Measurements from ENCODE around the gene KLHL14.

The KLHL14 gene

DNA sequence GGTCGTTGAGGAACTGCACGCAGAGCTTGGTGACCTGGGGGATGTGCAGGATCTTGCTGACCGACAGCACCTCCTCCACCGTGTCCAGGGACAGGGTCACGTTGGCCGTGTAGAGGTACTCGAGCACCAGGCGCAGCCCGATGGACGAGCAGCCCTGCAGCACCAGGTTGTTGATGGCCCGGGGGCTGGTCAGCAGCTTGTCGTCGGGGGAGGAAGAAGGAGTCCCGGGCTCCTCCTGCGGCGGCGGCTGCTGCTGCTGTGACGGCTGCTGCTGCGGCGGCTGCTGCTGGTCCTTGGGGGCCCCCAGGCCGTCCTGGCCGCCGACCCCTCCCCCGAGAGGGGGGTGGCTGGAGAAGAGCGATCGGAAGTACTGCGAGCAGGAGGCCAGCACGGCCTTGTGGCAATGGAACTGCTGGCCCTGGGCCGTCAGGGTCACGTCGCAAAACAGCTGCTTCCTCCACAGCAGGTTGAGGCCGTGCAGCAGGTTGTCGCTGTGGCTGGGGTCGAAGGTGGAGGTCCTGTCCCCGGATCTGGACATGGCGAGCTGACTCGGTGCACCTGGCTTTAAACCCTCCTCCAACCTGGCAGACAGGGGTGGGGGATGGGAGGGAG, 2.7 kb downstream of the KLHL14 start:
- DNase-seq: no peak

DNA sequence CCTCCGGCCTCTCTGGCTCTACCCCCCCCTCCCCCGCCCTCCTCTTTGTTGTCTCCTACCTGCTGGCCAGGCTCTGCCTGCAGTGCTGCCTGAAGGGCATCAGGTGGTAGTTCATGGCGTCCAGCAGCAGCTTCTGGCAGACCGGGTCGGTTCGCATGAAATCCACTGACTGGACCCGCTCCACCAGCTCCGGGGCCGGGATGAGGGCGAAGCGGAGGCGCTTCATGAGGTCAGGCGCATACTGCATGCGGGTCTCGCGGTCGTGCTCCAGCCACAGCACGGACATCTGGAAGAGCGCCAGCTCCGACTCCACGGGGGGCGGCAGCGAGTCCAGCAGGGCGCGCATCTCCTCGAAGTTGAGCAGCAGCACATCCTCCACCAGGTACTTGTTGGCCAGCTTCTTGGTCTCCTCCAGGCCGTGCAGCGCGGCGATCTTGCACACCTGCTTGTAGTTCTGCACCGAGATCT, 3.2 kb downstream of the KLHL14 start:
- DNase-seq: peak; percentile 30

DNA sequence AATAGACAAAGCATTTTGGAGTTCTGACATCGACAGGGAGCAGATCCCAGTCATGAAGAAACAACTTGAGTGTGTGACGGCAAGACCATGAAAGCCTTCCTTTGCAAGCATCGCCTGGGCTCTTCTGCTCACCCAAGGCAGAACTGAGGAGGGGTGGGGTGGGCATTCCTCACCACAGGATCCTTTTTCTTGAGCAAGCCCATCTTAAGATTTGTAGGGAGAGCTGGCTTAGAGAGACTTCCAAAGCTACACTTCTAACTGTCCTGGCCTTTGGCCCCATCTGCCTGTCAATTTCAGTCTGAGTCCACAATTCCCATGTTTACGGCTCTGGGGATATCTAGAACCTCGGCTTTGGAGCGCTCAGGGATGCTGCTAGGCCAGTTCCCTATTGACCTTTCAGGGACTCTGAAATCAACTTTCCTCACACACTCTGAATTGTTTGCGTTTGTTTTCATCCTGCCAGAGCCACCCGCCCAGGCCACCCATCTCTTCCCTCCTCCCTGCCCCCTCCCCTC, 3.7 kb downstream of the KLHL14 start:
- no peak for DNase-seq

DNA sequence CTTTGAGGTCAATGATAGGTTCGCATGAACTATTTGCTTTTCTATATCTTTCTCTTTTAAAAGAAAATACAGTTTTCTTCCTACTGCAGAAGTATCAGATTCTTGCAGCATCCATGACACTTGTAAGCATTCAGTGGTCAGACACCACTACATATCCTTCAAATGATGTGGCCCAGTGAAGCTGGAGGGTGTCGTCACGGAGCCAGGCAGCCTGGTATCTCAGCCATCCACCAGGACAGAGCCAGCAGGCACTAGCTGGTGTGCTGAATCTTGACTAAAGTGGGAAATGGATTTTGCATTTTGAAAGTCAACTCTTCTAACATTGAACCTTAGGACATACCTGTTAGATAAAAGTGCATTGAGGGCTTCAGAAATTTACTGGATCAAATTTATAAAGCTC, 5.4 kb downstream of the KLHL14 start:
- DNase-seq: no peak

DNA sequence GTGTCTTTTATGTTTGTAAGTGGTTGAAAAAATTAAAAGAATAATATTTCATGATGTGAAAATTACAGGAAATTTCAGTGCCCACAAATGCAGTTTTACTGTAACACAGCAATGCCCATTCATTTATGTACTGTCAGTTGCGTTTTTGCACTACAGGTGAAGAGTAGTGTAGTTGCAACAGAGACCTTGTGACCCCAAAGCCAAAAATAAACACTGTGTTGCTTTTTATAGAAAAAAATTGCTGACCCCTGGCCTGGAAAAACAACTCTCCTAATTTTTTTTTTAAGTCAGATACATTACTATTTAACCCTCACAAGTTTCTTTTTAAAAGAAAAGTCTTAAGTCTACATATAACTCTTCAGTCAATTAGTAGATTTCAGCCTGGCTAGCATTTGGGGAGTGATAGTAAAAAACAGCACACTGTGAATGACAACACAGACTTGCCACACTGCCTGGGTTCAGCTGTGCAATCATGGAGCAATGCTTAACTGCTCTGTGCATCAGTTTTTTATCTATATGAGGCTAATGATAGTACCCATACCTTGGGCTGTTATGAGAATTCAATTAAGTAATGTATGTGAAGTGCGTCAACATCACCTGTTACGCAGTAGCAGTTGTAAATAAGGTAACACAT, 8.1 kb downstream of the KLHL14 start:
- DNase-seq: no peak

DNA sequence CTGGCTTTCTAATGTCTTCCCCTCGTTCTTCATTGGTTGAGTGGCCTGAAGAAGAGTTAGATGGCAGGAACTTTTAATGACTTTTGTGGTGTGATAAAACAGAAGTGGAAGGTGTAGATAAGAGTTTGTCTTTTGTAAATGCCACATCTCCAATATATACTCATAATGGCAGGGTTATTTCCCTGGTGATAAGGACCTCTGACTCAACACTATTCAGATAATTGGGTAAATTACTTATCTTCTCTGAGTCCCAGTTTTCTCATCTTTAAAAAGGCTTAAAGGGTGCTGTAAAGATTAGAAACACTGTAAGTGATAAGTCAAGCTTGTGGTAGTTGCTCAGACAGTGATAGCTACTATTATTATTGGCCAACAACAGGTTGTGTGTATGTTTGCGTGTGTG, 9.5 kb downstream of the KLHL14 start:
- DNase-seq: no peak

DNA sequence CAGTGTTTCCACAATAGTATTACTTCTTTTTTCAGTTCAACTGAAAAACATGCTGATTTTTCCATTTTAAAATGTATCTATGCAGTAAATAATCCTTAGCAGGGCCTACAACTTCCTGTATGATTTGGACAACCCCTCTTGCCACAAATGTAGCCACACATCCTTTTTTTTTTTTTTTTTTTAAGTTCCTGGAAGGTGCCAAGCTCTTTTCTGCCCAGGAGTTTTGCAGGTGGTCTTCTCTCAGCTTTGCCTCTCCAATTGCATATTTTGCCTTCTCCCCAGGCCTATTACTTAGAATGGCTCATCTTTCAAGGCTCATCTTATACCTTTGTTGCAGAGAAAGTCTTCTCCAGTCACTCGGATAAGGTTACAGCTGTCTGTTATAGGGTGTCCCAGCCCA, 11.6 kb downstream of the KLHL14 start:
- no peak for DNase-seq

DNA sequence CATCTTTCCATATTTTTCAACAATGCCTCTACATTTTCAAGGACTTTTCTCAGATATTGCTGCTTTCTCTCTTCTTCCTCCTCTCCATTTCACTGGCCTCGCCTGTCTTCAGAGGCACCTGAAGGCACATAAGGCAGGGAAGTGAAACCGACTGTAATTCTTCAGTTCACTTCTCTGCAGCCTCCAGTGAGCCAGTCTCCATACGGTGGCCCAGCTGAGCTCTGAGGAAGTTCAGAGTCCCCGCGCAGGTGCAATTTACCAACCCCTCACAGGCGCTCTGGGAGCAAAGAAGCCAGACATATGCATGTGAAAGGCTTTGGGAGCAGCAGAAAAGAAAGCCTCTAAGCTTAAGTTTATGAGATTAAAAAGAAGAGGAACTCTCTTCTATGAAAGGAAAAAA, 12.4 kb downstream of the KLHL14 start:
- no peak for DNase-seq

DNA sequence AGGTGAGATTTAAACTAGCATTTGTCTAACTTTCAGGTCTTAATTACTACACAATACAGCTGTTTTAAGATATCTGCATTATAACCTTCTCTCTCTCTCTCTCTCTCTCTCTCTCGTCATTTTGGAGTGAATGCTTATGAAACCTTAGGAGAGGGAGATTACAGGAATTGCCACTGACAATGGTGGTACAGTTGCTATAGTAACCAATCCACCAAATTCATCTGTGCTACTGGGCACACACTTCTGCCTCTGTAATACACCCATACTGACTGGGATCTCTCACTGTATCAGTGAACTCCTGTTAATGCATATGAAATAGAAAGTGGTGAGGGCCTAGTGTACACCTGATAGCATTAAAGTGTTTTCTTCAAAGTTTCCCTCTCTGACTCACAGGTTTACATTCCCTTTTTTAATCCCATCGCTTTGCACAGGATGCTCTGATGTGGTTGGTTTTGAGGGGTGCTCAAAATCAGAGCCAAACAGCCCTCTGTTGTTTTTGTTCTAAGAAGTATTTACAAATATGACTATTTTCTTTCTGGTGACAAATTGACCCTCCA, 13.1 kb downstream of the KLHL14 start:
- no peak for DNase-seq

DNA sequence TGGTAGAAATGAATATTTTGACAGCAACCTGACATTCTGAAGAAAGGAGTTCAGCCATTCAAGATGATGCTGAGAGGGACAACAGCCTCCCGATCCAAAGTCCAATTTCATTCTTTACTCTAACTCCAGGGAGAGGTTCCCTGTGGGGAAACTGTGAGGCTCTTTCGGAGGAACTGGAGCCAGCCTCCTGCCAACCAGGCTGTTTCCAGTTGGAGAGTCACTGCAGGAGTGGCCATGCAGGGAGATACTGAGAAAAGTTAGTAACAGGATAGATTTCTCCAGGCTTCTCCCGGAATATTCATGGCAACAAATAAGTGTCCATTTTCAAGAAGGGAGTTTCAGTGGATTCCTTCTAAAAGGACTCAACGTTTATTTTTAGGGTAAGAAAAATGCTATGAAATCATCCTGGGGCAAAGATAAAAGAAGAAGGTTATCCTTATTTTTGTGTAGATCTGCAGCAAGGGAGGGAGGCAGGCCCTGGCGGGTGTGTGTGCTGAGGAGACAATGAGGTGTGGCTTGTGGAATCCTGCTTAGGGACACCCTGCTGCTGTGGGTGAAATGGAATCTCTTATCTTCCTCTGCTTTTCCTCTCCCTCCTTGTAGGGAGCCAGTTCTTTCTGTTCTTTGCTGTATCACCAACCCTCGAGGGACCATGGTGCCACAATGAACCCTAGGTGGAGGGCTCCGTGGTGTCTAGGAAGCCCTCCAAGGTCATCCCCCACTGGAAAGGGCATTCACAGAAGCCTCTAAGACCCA, 18.1 kb downstream of the KLHL14 start:
- no peak for DNase-seq

DNA sequence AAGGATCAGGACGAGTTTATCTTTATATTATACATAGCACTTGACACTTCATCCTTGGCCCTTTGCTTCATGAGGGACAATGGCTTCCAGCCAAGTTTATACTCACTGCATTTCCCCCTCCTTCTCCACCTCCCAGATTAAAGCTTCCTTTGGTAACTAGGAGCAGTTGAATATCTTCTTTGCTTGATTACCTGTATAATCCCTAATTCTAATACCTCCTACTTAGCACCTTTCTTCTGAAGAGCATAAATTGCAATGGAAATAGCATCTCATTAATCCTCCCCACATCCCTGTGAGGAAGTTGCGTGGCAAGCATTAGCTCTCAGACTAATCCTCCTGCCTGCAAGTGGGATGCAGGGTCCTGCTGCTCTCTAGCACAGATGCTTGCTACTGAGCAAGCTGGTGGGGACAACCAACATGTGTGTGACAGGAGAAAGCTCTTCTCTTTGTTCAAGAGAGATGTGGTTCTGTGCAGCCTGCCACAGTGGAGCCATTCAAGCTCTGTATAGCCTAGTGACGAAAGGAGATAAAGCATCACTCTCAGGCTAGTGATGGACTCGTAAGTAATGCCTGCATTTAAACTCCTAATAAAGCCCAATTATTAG, 19.1 kb downstream of the KLHL14 start:
- no peak for DNase-seq

DNA sequence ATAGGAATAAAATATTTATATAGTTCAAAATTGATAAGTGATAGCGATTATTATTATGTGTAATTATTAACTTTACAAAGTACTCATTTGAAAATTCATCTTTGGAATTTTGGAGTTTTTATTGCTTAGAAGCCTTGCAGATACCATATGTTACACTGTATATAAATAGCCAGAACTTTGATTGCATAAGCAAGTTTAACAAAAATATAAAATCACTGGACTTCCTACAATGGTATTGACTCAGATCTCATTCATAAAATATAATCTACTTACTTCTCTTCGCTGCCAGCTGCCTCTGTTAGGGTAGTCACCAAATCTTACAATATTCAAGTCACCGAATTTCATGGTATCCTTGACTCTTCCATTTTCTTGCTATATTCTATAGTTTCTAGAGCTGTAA, 22.5 kb downstream of the KLHL14 start:
- DNase-seq: no peak

DNA sequence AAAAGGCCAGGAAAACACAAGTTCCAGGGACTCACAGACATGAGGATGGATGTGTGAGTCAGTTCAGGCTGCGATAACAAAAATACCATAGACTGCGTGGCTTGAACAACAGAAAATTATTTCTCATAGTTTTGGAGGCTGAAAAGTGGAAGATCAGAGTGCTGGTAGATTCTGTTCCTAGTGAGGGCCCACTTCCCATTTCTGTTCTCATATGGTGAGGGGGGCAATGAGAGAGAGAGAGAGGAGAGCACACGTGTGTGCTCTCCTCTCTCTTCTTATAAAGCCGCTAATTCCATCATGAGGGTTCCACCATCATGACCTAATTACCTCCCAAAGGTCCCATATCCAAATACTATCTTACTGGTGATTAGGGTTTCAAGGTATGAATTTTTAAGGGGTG, 23.0 kb downstream of the KLHL14 start:
- no peak for DNase-seq

DNA sequence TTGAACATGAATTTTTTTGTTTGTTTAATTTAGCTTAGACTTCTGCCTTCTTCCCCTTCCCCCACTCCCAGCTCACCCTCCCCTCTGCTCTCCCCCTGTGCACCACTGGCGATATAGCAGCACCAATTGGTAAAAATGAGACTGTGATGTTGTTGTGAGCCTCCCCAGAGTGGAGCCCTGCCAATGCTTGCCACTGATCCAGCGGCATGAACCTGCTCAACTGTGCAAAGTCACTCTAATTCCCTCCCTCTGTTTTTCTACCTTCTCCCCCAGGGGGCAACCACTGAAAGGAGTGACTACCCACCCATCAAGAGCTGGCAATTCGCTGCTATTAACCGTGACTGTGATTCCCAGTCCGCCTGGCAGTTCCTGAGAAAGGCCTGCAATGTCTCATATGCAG, 30.2 kb downstream of the KLHL14 start:
- DNase-seq: no peak

DNA sequence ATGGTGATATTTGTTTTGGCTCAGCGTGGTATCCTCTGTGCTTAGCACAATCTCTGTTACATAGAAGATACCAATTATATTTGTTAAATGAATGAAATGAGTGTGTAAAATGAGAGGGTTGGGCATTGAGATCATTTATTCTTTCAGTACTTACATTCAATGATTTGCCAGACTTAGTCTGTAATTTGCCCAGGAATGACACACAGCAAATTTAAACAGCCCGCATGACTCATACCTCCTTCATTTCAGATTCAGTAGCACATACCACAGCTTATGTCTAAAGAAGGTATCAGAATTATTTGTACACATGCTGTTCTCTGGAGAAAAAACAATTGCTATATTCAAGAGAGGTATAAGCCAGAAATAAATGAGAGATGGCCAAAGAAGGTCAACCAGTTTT, 37.0 kb downstream of the KLHL14 start:
- DNase-seq: peak; percentile 18

DNA sequence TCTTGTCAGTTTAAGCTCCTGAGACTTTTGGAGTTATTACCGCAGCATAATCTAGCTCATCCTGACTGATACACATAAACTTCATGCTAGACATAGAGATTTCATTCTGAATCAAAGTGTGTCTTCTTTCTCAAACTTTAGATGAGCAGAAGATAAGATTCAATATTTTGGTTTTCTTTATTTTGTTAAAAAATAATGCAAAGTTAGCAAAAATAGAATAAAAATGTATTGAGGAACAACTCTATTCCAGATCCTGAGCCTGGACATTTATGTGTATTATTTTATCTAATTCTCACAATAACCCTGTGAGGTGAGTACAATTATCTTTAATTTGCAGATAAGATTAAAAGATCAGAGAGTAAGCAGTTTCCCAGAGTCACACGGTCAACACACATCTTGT, 38.4 kb downstream of the KLHL14 start:
- DNase-seq: no peak

DNA sequence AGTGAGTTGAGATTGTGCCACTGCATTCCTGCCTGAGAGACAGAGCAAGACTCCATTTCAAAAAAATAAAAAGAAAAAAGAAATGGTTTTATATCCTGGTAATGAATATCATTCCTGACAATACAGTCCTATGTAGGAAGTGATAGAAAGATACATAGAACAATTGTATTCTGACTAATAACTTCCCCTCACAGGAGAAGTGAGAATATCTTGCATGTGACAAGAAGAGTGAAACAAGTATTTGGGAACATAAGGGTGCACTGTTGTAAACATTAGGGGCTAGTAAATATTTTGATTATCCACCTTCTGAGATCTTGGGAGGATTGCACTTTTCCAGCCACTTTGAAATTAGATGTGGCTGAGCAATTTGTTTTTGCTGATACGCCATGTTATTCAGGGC, 40.7 kb downstream of the KLHL14 start:
- DNase-seq: no peak

DNA sequence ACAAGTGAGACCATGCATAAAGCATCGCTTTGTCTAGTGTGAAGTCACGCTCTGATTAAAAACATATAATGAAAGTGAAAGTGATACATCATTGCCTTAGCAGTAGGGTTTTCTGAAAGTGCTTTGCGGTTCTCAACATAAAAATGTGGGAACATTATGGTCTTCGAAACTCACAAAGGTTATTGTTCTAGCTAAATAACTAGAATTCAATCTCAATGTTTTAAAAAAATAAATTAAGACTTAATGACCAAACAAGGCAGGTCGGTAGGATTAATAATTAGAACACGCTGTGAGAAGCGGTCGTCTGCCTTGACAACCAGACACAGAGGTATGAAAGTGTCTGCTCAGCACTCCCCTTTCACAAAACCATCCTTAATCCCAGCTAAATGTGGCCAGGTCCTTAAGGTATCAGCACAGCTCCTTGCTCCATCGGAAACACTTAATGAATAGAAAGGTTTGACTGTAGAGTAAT, 42.2 kb downstream of the KLHL14 start:
- peak; percentile 58 for DNase-seq

DNA sequence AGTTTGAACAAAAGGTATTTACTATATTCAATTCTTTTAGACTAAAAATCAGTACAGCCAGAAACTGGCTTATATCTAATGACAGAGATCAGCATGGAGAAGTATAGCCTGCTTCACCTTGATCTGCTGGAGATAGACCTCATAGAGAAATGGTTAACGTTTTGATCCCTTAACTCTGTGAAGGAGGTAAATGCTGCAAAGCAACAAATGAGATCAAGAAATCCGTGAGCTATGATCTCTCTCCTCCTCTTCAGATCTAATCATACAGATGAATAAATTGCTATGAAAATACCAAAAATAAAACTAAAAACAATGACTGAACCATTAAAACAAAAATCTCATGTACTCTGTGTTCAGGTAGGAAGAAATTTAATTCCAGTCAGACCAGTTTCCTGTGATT, 42.8 kb downstream of the KLHL14 start:
- peak; percentile 26 for DNase-seq

DNA sequence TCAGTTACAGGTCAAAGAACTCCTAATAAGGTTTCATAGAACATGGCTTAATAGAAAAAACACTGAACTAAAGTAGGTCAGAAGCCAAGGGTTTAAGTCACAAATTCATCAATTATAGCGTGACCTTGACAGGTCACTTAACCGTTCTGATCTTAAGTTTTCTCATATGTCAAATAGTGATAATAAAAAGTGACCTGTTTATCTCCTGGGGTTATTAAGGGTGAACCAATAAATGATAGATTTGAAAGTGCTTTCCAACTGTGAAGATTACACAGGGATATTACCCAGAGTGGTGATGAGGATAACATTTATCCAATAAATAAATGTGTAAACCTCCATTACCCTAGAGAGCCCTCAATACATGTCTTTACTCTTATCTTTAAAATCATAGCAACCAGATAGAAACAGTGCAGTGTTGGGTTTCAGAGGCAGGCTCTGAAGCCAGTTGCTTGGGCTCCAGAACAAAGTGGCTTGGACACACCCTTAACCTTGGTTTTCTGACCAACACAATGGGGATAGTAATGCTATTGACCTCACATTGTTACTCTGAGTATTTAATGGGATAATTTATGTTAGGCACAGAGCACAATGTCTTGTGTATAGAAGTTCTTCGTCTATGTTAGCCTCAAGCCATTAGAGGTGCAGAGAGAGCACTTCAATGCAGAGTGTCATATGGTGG, 48.6 kb downstream of the KLHL14 start:
- peak; percentile 94 for DNase-seq

DNA sequence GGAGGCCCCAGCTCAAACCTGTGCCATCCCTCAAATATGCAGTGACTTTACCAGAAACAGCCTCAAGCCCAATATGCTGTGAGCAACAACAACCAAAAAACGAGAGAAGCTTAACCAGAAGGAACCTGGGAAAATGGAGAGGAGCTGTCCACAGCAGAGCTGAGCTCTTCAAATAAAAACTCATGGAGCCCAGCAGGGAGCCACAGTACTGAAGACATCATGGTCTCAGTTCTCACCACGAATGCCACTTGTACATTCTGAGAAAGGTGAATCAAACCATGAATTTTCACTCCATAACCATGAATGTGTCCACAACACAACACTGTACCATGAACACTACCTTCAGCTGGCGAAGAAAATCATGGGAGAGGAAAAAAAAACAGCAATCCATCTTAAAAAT, 50.5 kb downstream of the KLHL14 start:
- DNase-seq: no peak

DNA sequence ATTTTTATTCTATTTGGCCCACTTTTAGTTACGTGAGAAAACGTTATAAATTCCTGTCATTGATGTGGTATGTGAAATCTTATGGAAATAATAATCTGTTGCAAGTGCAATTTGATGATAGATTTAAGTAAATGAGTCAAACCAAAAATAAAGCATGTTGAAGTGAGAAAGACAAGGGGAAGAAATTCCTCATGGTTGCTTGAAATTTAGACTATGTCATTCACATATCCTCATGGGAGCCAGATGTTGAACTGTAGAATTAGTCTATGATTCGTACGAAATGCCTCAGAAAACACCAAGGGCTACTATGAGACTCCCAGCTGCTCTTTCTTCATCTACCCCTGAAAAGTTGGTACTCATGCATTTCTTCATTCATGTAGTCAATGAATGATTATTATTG, 55.7 kb downstream of the KLHL14 start:
- no peak for DNase-seq

Data from DMS153 (cell line).